ENCODE data around the gene AKAP10. TPM values are rescaled to one million over a fixed set of nuclear protein-coding genes. Genes with fewer than 3 reads are reported as not detected.
"Not testable (repeated sequence)": the region's sequence is repeated elsewhere in the genome, so short reads cannot be mapped to it uniquely, and the experiment has no call there.

The AKAP10 gene
- total RNA-seq, 1 experiment from 2014 or later = 20.2 TPM

GRCh38 chr17:19865021-19865420, 112.6 kb downstream of the AKAP10 start:
- Histone ChIP-seq H4K20me1 (ENCODE audit: control insufficient read depth, insufficient read depth, insufficient read length) (no peaks in the 10 kb centered on the region), H3K79me1 (ENCODE audit: insufficient read depth, low read depth, low read length, poor library complexity, severe bottlenecking) (no peaks in the 10 kb centered on the region), H3K27ac (ENCODE audit: insufficient read length, low read depth, low read length) (no peak overlapping the region), H3K4me1 (ENCODE audit: insufficient read depth, low read length) (no peaks in the 10 kb centered on the region; the same call in 1 of the 2 replicates), H3K23me2 (ENCODE audit: insufficient read length, low read depth, low read length, poor library complexity, severe bottlenecking) (peaks cover 16% of the 10 kb centered on the region), H3K9me3 (ENCODE audit: control insufficient read depth, low read depth, low read length) (no peaks in the 10 kb centered on the region), H4K91ac (ENCODE audit: insufficient read length, low read depth, low read length) (no peak overlapping the region), H2BK120ac (ENCODE audit: low read depth, low read length, poor library complexity, severe bottlenecking) (no peak overlapping the region), H4K8ac (replicated peaks; ENCODE audit: insufficient read length, low read depth, low read length) (no peak overlapping the region), H3K9ac (ENCODE audit: extremely low read depth, insufficient read length, low read length) (no peak overlapping the region), H3K4ac (ENCODE audit: low read depth, low read length) (no peak overlapping the region), H2AK5ac (ENCODE audit: insufficient read length, low read length) (no peak overlapping the region), H3K56ac (ENCODE audit: insufficient read length, low read depth, low read length) (no peak overlapping the region), H3K79me2 (ENCODE audit: insufficient read depth, low read length) (no peaks in the 10 kb centered on the region), H3K27me3 (ENCODE audit: insufficient read depth, low read length) (peaks cover 5% of the 10 kb centered on the region; the same call in 1 of the 2 replicates), H3K23ac (ENCODE audit: insufficient read length, low read depth, low read length) (no peak overlapping the region), H3K14ac (ENCODE audit: insufficient read depth, low read length) (no peak overlapping the region), H3K18ac (ENCODE audit: insufficient read length, low read depth, low read length) (no peak overlapping the region), H2BK20ac (ENCODE audit: low read depth, low read length, poor library complexity, severe bottlenecking) (no peak overlapping the region), H4K5ac (ENCODE audit: insufficient read length, low read depth, low read length) (no peak overlapping the region), H2AFZ (ENCODE audit: low read length) (no peak overlapping the region), H2BK15ac (ENCODE audit: low read depth, low read length) (no peak overlapping the region), H3K4me2 (ENCODE audit: insufficient read depth, insufficient read length, low read length) (no peak overlapping the region), H2BK12ac (ENCODE audit: insufficient read length, low read depth, low read length) (no peak overlapping the region), H3T11ph (ENCODE audit: low read length) (no peak overlapping the region), H2BK5ac (ENCODE audit: insufficient read length, low read length) (no peak overlapping the region)
- H3K9me3 Mint-ChIP-seq = no peaks in the 10 kb centered on the region
- no peak overlapping the region for H3K27ac Mint-ChIP-seq
- no peaks in the 10 kb centered on the region; a peak in 3 of 7 replicates for H3K36me3 Mint-ChIP-seq (ENCODE audit: insufficient read depth in 1 of 3, low read depth in 3 of 3)
- peaks cover 23% of the 10 kb centered on the region for H3K27me3 Mint-ChIP-seq (ENCODE audit: low read depth)
- TF ChIP-seq, protein P1, sequence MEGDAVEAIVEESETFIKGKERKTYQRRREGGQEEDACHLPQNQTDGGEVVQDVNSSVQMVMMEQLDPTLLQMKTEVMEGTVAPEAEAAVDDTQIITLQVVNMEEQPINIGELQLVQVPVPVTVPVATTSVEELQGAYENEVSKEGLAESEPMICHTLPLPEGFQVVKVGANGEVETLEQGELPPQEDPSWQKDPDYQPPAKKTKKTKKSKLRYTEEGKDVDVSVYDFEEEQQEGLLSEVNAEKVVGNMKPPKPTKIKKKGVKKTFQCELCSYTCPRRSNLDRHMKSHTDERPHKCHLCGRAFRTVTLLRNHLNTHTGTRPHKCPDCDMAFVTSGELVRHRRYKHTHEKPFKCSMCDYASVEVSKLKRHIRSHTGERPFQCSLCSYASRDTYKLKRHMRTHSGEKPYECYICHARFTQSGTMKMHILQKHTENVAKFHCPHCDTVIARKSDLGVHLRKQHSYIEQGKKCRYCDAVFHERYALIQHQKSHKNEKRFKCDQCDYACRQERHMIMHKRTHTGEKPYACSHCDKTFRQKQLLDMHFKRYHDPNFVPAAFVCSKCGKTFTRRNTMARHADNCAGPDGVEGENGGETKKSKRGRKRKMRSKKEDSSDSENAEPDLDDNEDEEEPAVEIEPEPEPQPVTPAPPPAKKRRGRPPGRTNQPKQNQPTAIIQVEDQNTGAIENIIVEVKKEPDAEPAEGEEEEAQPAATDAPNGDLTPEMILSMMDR (conservative IDR thresholded peaks at IDR 0.05) = no peak
- no peak overlapping the region for H3K4me3 Mint-ChIP-seq
- no peak for DNase-seq
- peaks cover 3% of the 10 kb centered on the region in 2 experiments for H3K4me1 Mint-ChIP-seq
- no CpG with 5 or more reads among the region's 3 CpGs for WGBS (ENCODE audit: extremely low coverage, insufficient read length, low lambda C conversion rate)

DNA sequence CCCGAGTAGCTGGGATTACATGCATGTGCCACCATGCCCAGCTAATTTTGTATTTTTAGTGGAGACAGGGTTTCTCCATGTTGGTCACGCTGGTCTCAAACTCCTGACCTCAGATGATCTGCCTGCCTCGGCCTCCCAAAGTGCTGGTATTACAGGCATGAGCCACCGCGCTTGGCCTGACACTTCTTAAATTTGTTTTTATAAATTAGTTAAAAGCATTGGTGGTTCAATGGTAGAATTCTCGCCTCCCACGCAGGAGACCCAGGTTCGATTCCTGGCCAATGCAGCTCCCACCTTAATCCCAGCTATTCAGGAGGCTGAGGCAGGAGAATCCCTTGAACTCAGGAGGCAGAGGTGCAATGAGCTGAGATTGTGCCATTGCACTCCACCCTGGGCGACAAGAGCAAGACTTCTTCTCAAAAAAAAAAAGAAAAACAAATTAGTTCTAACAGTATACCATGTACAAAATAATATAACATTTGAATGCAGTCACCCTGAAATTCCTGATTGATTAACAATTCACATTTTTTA, 116.9 kb downstream of the AKAP10 start:
- H2BK120ac ChIP-seq (ENCODE audit: low read depth, low read length, poor library complexity, severe bottlenecking); H3K4ac ChIP-seq (ENCODE audit: low read depth, low read length); H3K4me1 Mint-ChIP-seq; H4K5ac ChIP-seq (ENCODE audit: insufficient read length, low read depth, low read length); H3K4me1 ChIP-seq (ENCODE audit: insufficient read depth, low read length); H3K4me3 Mint-ChIP-seq; H3K27me3 Mint-ChIP-seq (ENCODE audit: low read depth); H2AK5ac ChIP-seq (ENCODE audit: insufficient read length, low read length); H3K14ac ChIP-seq (ENCODE audit: insufficient read depth, low read length); H3K79me1 ChIP-seq (ENCODE audit: insufficient read depth, low read depth, low read length, poor library complexity, severe bottlenecking); H3K4me2 ChIP-seq (ENCODE audit: insufficient read depth, insufficient read length, low read length); H3K9me3 ChIP-seq (ENCODE audit: control insufficient read depth, low read depth, low read length); H3K9me3 Mint-ChIP-seq; DNase-seq; H3K56ac ChIP-seq (ENCODE audit: insufficient read length, low read depth, low read length); H3K23me2 ChIP-seq (ENCODE audit: insufficient read length, low read depth, low read length, poor library complexity, severe bottlenecking); H3K79me2 ChIP-seq (ENCODE audit: insufficient read depth, low read length); H4K8ac ChIP-seq (replicated peaks; ENCODE audit: insufficient read length, low read depth, low read length); H3K27ac Mint-ChIP-seq; H3K18ac ChIP-seq (ENCODE audit: insufficient read length, low read depth, low read length); H2BK20ac ChIP-seq (ENCODE audit: low read depth, low read length, poor library complexity, severe bottlenecking); H4K91ac ChIP-seq (ENCODE audit: insufficient read length, low read depth, low read length); H3K9ac ChIP-seq (ENCODE audit: extremely low read depth, insufficient read length, low read length); H3T11ph ChIP-seq (ENCODE audit: low read length); H3K23ac ChIP-seq (ENCODE audit: insufficient read length, low read depth, low read length); H3K36me3 Mint-ChIP-seq (ENCODE audit: insufficient read depth in 1 of 3, low read depth in 3 of 3); H3K27me3 ChIP-seq (ENCODE audit: insufficient read depth, low read length); H2AFZ ChIP-seq (ENCODE audit: low read length); H2BK15ac ChIP-seq (ENCODE audit: low read depth, low read length); H2BK5ac ChIP-seq (ENCODE audit: insufficient read length, low read length); H4K20me1 ChIP-seq (ENCODE audit: control insufficient read depth, insufficient read depth, insufficient read length); H2BK12ac ChIP-seq (ENCODE audit: insufficient read length, low read depth, low read length); H3K27ac ChIP-seq (ENCODE audit: insufficient read length, low read depth, low read length): not testable (repeated sequence)
- WGBS (ENCODE audit: extremely low coverage, insufficient read length, low lambda C conversion rate) = no CpG with 5 or more reads among the region's 9 CpGs
